ENCODE data around the gene SEMA3C.

The SEMA3C gene

GRCh38 chr7:80773787-80774508, 144.9 kb downstream of the SEMA3C start:
- no peak for DNase-seq

DNA sequence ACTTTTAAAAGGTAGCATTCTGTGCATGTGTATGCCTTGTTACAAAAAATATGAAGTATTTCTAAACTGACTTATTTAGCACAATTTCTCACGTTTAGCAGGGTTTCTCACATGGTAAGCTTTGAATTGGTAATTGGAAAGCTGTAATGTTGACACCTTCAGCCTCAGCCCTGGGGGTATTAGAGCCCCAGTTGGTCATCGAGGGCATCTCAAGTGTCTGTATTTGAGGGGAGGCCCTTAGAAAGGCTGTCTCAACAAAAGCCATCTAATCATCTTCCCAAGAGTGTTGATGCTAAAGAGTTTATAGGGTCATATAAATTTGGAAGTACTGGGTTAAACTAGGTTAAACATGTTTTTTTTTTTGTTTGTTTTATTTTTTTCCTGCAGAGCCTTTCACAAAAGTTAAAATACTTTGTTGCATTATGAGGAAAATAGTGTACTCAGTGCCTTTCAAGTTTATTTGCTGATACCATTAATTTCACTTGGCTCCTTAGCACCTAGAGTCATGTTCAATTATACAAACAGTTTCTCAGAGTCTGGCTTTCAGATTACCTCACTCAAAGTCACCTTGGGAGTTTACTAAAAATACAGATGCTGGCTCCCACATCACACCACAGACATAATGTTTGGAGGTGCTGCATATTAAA, 146.4 kb downstream of the SEMA3C start:
- no peak for DNase-seq

DNA sequence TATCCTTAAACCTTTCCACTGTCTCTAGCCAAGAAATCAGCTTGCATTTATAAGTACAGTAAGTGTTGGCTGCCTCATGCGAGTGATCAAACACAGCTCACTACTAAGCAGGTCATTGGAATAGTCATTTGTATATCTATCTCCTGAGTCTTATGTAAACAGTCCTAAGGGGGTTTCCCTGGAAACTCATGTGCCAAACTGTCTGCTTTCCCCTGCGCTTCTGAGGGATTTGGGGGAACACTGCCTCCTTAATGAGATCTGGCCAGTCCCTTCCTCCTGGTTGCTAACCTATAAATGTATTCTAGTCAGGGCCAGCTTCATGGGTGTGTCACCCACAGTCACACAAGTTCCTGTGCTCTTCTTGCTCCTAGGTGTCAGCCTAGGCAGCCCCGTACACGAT, 147.3 kb downstream of the SEMA3C start:
- DNase-seq, result no peak

GRCh38 chr7:80770675-80771081, 148.2 kb downstream of the SEMA3C start:
- DNase-seq, result no peak

- DNase-seq, result no peak
Observed at GRCh38 chr7:80770061-80770460, 148.8 kb downstream of the SEMA3C start.

GRCh38 chr7:80768756-80769155, 150.1 kb downstream of the SEMA3C start:
- no peak for DNase-seq

- DNase-seq, result no peak
Observed at GRCh38 chr7:80767654-80768053, 151.2 kb downstream of the SEMA3C start.

- DNase-seq, result no peak
Observed at GRCh38 chr7:80766724-80767123, 152.1 kb downstream of the SEMA3C start.

DNA sequence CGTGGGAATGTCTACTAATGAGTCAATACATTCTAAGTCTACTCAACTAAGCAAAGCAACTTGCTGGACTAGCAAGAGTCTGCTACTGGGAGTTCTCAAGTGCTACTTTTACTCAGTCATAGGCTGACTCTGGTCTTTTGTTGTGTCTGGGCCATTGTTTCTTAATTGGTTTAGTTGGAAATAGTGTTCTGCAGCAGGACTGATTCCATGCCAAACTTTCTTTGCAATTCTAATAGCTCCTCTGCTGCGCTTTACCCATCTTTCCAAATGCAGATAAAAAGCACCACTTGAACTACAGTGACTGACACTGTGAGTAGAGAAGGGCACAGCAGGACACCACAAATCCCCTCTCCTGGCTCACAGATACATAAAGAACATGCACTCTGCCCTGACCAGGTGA, 154.7 kb downstream of the SEMA3C start:
- DNase-seq, result no peak

- DNase-seq, result no peak
Observed at GRCh38 chr7:80763704-80764103, 155.1 kb downstream of the SEMA3C start.

- no peak for DNase-seq
Observed at GRCh38 chr7:80763289-80763688, 155.6 kb downstream of the SEMA3C start.

- peak; percentile 79 for DNase-seq
Observed at GRCh38 chr7:80760292-80760691, 158.6 kb downstream of the SEMA3C start.

- DNase-seq, result no peak
Observed at GRCh38 chr7:80752954-80753690, 165.7 kb downstream of the SEMA3C start.

- no peak for DNase-seq
Observed at GRCh38 chr7:80749270-80749669, 169.6 kb downstream of the SEMA3C start.

DNA sequence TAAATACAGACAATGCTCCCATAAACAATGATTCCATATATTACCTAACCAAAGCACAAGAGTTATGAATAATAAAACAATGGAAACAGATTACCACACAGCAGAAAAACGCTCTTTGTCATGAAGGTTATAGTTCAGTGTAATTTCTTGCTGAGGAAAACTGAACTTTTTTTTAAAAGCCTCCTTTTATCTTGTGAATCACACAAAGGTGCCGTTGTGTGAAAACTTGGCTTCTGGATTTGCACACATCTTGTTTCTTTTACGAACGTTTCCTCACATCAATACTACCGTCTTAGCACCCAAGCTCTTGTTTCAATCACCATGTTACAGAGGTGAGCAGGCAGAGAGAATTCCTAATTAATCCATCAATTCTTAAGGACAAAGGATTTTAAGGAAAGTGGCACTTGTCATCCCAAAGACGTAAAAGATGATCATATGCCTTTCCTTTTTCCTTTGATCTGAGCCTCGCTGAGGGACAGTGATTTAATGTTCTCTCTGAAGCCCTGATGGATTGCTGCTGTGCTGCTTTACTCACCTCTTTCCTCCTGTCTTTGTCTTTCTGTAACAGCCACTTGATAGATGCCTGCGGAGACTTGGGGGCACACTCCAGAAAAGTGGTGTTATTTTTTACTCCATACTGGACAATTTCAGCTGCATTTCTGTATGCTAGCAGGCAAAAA, 170.3 kb downstream of the SEMA3C start:
- no peak for DNase-seq

GRCh38 chr7:80740778-80741545, 177.9 kb downstream of the SEMA3C start:
- no peak for DNase-seq

- no peak for DNase-seq
Observed at GRCh38 chr7:80736371-80737125, 182.3 kb downstream of the SEMA3C start.

DNA sequence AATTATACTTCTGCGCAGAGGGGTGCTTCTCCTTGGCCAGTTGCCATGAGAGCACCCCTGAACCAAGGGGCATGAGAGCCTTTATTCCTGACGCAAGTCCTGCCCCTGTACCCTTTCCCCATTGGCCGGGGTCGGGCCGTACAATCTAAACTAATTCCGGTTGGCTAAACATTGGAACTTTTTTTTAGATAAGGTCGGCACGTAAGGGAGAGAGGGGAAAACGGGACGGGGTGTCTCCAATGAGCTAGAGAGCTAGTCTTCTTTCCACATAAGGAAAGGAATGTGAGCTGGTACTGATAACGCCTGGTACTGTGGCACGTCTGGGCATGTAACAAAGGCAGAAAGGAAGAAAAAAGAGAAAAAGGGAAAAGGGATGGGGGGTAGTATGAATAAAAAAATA, 183.5 kb downstream of the SEMA3C start:
- no peak for DNase-seq

DNA sequence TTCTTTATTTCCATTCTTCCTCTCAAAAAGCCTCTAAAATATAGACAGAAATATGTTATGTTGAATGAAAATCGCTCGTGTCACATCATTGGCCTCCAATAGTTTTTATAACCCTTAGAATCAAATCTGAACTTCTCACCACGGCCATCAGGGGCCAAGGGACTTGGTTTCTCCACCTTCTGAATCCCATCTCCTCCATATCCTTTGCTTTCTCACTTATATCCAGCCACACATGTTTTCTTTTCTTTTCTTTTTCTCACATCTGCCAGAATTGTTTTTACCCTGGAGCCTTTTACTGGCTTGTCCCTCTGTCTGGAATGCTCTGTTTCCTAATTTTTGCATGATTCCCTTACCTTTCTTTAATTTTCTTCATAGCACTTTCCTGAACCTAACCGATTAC, 184.8 kb downstream of the SEMA3C start:
- DNase-seq, result no peak

DNA sequence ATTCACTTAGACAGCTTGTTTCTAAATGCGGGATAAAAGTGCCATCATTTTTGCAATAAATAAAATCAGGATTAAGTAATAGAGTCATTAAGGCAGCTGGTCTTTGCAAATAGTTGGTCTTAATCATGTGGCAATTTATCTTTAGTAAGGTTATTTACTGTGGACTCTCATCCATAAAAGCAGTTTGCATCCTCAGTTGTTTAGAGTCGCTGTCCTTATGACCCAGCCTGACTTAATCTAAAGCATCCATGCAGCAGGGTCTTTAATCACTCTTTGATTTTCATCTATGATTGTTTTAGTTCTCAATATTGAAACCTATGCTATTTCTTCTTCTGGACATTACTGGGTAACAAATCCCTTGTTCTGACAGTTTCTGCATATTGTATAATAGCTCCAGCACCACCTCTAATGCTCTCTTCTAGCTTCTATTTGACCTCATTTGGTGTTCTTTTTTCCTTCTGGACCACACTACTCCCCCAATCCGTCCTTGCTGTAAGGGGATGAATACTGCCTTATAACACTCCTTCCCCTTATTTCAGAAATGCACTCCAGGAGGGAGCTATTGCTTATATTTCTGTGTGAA, 185.4 kb downstream of the SEMA3C start:
- no peak for DNase-seq

GRCh38 chr7:80732630-80733029, 186.2 kb downstream of the SEMA3C start:
- DNase-seq, result no peak

DNA sequence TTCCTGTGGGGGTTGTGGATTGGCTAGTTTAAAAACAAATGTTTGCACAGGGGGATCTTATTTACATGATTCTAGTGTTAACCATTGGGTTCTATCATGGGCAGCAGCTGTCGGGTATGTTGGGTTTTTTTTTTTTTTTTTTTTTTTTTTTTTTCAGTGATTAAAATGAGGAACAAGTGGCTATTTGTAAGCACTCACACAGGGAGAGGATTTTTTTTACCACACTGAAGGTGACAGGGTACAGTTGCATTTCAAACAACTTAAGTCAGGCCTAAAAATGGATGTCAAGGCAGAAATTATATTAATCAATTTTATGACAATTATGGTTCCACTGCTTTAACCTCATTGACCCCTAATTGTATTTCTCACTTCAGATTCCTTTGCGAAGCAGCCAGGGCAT, 187.6 kb downstream of the SEMA3C start:
- DNase-seq, result no peak
